ENCODE measurements around the gene SPIN1.

The SPIN1 gene

DNA sequence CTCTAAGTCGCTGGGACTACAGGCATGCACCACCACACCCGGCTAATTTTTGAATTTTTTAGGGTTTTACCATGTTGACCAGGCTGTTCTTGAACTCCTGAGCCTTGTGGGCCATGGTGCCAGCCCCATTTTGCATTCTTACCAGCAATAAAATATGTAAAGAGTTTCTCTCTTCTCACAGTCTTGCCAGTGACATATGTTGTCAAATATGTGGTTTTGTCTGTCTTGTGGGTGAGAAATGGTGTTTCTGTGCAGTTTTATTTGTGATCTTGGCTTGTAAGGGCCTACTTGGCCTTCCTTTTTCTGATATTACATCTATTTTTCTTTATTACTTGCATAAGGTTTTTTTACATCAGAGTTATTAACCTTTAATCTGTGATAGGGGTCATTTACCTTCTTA lies 47.1 kb downstream of the SPIN1 start:
- DNase-seq (ENCODE audit: low read depth, low spot score) = no peak

DNA sequence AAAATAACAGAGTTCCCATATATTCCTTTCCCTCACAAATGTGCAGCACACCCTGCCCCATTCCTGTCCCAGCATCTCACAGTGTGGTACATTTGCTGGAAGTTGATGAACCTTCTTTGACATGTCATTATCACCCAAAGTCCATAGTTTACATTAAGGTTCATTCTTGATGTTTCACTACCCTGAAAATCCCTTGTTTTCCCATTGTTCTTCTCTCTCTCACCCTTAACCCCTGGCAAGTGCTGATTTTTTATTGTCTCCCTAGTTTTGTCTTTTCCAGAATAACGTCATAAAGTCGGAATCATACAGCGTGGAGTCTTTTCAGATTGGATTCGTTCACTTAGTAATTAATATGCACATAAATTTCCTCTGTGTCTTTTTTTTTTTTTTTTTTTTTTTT lies 48.1 kb downstream of the SPIN1 start:
- DNase-seq (ENCODE audit: low read depth, low spot score) = no peak

DNA sequence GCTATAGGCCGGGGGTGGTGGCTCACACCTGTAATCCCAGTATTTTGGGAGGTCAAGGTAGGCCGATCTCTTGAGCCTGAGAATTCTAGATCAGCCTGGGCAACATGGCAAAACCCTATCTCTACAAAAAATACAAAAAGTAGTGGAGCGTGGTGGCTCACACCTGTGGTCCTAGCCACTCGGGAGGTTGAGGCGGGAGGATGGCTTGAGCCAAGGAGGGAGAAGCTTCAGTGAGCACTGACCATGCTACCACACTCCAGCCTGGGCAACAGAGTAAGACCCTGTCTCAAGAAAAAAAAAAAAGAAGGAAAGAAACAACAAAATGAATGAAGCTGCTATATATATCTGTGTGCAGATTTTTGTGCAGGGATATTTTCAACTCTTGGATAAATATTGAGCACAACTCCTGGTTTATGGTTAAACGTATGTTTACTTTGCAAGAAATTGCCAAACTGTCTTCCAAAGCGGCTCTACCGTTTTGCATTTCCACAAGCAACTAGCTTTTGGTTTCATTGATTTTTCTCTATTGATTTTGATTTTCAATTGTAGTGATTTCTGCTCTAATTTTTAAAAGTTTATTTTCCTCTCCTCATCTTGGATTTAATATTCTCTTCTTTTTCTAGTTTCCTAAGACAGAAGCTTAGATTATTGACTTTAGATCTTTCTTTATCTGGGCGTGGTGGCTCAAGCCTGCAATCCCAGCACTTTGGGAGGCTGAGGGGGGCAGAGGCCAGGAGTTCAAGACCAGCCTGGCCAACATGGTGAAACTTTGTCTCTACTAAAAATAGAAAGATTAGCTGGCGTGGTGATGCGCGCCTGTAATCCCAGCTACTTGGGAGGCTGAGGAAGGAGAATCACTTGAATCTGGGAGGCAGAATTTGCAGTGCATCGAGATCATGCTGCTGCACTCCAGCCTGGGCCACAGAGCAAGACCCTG lies 49.2 kb downstream of the SPIN1 start:
- DNase-seq (ENCODE audit: low read depth, low spot score) = no peak

- DNase-seq (ENCODE audit: low read depth, low spot score) = no peak
These were observed 50.6 kb downstream of the SPIN1 start for GRCh38 chr9:88438811-88439210.

DNA sequence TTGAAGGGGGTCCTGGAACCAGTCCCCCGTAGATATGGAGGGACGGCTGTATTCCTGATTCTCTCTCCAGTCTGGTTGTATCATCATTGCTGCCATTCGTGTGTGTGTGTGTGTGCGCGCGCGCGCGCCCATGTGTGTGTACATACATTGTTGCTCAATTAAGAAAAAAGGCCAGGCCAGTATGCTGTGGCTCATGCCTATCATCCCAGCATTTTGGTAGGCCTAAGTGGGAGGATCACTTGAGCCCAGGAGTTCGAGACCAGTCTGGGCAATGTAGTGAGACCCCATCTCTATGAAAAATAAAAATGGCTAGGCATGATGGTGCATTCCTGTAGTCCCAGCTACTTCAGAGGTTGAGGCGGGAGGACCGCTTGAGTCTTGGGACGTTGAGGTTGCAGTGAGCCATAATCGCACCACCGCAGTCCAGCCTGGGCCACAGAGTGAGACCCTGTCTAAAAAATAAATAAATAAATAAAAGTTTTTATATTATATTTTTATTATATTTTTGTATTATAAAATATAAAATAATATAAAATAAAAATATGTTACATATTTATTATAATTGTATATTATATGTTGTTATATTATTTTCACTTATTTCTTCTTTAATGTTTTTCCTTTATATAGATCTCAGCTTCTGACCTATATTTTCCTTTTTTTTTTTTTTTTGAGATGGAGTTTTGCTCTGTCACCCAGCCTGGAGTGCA lies 53.2 kb downstream of the SPIN1 start:
- DNase-seq (ENCODE audit: low read depth, low spot score) = no peak

DNA sequence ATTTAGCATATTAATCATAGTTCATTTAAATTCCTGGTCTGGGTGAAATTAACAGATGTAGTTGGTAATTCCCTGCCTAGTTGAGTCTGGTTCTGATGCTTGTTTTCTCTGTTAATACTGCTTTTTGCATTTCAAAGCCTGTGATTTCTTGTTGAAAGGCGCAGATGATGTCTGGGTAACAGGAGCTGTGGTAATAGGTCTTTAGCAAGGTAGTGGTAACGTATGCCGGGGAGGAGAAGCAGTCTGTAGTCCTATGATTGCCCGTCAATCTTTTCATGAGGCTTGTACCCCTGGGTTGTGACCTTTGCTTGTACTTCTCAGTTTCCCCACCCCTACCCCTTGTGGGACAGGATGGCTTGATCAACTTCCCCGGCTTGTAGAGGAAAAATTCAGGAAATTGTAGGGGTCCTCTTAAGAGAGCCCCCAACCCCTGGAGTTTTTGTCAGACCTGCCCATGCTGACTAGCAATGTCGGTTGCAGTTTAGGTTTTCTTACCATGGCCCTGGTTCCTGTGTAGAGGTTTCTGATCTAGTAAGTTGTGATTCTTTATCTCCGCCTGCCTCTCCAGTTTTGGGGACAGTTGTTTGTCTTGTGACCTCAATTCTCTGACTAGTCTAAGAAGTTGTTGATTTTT lies 55.4 kb downstream of the SPIN1 start:
- DNase-seq (ENCODE audit: low read depth, low spot score) = peak; percentile 34

DNA sequence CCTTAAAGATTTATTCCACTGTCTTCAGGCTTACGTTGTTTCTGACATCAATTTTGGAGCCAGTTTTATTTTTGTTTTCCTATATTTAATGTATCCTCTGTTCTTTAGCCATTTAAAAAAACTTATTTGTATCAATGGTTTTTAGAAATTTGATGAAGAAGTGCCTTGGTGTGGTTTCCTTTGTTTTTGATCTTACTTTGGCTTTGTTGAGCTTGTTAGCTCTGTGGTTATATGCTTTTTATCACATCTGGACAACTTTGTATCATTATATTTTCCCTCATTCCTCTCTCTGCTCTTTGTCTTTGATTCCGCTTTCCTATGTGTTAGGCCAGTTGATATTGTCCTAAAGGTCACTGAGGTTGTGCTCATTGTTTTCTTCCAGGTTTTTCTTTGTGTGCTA lies 58.5 kb downstream of the SPIN1 start:
- no peak for DNase-seq (ENCODE audit: low read depth, low spot score)

DNA sequence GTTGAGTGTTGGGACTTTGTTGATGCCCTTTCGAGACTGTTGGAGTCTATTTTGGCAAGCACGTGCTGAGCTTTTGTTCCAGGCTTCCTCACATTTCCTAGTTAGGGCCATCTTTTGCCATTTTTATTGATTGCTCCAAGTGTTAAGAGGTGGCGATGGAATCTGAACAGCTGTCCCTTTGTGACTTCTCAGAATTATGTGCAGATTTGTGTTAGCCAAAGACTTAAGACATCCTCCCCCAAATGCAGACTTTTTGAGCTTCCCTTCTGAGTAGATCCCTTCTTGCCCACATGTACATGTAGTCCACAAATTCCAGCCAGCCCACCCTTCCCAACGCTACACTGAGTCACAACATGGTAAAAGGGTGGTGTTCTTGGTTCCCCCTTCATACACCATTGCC lies 59.2 kb downstream of the SPIN1 start:
- DNase-seq (ENCODE audit: low read depth, low spot score) = no peak

- no peak for DNase-seq (ENCODE audit: low read depth, low spot score)
These were observed 62.9 kb downstream of the SPIN1 start for GRCh38 chr9:88451160-88451559.

DNA sequence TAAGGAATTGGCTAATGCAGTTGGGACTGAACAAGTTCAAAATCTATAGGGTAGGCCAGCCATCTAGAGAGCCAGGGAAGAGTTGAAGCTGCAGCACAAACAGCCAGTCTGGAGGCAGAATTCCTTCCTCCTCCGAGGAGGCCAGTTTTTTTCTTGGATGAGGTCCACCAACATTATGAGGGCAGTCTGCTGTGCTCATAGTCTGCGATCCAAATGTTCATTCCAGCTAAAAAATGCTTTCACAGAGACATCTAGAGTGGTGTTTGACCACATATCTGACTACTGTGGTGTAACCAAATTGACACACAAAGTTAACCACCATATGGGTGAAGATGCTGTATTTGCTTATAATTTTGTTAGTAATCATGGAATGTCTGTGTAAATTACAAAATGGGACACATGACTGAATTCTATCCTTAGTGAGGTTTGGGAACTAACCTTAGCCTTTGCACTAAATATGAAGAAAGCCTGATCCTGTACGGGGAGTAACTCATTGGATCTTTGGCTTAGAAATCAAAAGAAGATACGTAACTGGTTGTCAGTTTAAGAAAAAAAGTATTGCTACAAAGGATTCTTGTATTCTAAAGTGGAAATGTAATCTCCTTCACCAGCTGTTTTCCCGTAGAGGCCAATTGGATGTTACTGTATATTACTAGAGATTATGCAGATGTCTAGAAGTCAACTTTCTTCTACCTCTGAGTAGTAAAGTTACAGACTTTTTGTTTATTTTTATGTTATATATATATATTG lies 70.6 kb downstream of the SPIN1 start:
- DNase-seq (ENCODE audit: low read depth, low spot score) = no peak

- peak; percentile 28 for DNase-seq (ENCODE audit: low read depth, low spot score)
These were observed 72.5 kb downstream of the SPIN1 start for GRCh38 chr9:88460587-88461332.

DNA sequence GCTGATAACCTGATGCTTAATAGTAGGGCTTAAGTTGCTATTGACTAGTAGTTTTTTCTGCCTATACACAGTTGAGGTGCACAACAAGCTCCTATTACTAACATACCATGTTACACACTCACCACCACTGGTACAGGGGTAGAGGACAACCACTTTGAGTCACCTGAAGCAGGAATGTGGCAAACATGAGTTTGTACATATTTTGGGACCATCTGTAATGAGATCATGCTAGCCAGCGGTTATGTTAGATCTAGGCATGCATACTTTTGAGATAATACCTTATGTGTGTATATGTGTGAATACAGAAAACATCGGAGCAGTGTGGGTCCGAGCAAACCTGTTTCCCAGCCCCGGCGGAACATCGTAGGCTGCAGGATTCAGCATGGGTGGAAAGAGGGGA lies 73.9 kb downstream of the SPIN1 start:
- no peak for DNase-seq (ENCODE audit: low read depth, low spot score)

DNA sequence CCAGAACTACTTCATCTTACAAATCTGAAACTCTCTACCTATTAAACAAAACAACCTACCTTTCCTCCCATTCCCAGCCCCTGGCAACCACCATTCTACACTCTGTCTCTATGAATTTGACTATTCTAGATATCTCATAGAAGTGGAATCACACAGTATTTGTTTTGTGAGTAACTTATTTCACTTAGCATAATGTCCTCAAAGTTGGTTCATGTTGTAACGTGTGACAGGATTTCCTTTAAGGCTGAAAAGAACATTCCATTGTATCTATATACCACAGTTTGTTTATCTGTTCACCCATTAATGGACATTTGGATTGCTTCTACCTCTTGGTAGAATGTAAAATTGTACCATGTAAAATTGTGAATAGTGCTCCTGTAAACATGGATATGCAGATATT lies 76.6 kb downstream of the SPIN1 start:
- no peak for DNase-seq (ENCODE audit: low read depth, low spot score)

GRCh38 chr9:88468226-88468625 lies 80.0 kb downstream of the SPIN1 start:
- DNase-seq (ENCODE audit: low read depth, low spot score) = no peak

- DNase-seq (ENCODE audit: low read depth, low spot score) = no peak
These were observed 88.4 kb downstream of the SPIN1 start for GRCh38 chr9:88476491-88477271.

GRCh38 chr9:88477300-88477751 lies 89.1 kb downstream of the SPIN1 start:
- DNase-seq (ENCODE audit: low read depth, low spot score) = no peak

DNA sequence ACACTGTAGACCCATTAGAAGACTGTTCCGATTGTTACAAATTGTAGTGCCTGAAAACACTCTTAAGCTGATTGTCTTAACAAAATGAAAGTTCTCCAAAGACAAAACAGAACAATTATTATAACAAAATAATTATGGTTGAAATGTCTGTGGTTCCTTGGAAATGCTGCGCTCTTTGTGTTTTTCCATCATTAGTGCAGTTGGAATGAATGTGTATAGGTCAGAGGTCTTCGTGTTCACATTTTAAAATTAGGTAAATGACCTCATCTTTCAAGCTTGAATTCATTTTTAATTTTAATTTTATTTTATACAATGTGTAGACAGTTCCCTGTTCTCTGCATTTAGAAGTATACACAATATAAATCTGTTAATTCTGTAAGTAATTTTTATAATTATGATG lies 90.0 kb downstream of the SPIN1 start:
- no peak for DNase-seq (ENCODE audit: low read depth, low spot score)

DNA sequence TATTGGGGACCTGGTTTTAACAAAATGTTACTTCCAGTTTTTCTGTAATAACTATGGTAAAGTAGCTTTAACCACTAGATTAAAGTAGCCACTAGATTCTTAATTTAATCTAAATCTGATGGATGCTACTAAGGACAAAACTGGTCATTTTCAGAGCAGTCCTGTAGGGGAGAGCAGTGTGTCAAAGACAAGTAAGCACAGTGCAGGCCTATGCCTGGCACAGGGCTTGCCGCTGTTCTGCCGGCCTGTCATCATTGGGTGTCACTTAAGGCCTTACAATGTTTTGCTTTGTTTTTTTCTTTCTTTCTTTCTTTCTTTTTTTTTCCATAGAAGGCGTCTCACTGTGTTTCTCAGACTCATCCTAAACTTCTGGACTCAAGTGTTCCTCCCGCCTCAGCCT lies 93.7 kb downstream of the SPIN1 start:
- DNase-seq (ENCODE audit: low read depth, low spot score) = no peak

DNA sequence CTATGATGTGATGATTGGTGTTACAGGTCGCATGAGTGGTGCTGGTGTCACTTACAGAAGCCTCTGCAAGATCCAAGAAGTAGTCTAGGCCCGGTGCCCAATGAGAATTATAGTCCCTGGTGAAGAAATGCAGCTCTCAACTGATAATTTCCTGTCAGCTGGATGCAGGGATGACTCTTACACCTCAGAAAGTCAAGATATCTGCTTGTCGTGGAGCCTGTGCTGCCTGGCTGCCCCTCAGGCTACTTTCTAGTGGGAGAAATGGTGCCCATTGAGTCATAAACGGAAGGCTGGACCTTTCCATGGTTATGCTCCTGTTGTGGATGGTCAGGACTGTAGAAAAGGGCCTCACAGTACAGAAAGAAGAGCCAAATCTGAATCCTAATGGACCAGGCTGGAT lies 99.9 kb downstream of the SPIN1 start:
- no peak for DNase-seq (ENCODE audit: low read depth, low spot score)
